GM18520 (cell line): Measurements from ENCODE around the gene MYO15A.

Experiments
- ATAC-seq: cut with Tn5 transposase; IDR thresholded peaks from one replicate; pipeline ENCODE4 v1.9.1; 2021; ENCODE audit not compliant: unreplicated experiment

Gene MYO15A, protein sequence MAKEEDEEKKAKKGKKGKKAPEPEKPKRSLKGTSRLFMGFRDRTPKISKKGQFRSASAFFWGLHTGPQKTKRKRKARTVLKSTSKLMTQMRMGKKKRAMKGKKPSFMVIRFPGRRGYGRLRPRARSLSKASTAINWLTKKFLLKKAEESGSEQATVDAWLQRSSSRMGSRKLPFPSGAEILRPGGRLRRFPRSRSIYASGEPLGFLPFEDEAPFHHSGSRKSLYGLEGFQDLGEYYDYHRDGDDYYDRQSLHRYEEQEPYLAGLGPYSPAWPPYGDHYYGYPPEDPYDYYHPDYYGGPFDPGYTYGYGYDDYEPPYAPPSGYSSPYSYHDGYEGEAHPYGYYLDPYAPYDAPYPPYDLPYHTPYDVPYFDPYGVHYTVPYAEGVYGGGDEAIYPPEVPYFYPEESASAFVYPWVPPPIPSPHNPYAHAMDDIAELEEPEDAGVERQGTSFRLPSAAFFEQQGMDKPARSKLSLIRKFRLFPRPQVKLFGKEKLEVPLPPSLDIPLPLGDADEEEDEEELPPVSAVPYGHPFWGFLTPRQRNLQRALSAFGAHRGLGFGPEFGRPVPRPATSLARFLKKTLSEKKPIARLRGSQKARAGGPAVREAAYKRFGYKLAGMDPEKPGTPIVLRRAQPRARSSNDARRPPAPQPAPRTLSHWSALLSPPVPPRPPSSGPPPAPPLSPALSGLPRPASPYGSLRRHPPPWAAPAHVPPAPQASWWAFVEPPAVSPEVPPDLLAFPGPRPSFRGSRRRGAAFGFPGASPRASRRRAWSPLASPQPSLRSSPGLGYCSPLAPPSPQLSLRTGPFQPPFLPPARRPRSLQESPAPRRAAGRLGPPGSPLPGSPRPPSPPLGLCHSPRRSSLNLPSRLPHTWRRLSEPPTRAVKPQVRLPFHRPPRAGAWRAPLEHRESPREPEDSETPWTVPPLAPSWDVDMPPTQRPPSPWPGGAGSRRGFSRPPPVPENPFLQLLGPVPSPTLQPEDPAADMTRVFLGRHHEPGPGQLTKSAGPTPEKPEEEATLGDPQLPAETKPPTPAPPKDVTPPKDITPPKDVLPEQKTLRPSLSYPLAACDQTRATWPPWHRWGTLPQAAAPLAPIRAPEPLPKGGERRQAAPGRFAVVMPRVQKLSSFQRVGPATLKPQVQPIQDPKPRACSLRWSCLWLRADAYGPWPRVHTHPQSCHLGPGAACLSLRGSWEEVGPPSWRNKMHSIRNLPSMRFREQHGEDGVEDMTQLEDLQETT (N-terminal part only)

DNA sequence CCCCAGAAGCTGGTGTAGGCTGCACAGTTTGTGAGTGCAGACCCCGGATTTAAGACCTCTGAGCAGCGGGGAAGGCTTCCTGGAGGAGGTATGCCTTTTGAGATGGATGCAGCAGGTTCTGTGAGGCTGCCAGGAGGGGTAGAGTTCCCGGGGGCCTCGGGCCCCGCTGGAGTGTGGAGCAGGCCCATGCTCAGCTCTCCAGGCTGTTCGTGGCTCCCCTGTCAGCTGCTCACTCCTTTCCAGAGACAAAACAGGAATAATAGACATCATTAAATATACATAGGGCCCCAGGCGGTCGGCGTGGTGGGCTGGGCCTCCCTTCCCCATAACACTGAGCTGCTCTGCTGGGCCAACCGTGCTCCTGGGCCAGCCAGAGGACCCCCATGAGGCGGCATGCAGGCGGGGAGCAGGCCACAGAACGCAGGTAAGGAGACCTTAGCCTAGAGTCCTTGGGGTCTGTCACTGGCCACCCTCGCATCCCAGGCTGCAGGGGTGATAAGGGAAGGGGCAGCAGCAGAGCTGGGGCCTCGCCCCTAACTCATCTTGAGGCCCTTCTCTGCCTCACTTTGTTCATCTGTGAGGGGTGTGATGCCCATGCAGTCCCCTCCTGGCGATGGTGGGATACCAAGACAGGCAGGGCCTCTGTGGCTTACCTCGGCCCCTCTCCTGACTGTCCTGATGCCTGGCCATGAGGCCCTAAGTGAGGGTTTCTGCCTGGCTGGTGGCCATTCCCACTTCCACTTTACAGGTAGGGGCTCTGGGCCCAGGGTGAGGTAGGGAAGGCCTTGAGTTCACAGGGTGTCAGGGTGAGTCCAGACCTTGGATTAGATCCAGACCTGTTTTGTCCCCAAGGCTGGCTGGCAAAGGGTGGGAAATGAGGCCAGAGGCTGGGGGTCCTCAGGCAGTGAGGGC is at the start of gene MYO15A:
MYO15A (plus strand) TSS at position 356 of the 912 bp plus-strand sequence. CDS start 10,045 bp downstream, outside the sequence.
- no peak for ATAC-seq

DNA sequence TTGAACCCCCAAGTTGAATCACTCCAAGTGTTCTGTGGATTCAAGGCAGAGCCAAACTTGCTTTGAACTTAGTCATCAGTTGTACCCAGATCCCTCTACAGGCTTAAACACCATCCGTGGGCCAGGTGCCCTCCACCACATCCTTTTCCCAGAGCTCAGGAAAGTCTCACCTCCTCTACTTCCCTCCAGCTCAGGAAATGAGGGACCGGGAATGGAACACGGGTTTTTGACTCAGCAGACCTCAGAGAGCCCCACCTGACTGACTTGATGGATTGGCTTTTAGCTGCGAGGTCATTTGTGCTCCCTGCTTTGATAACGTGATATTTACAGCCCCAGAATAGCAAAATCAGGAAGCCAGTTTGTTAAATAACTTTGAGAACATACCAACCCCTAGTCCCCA is 49.3 kb upstream of the MYO15A start:
- ATAC-seq, result no peak

DNA sequence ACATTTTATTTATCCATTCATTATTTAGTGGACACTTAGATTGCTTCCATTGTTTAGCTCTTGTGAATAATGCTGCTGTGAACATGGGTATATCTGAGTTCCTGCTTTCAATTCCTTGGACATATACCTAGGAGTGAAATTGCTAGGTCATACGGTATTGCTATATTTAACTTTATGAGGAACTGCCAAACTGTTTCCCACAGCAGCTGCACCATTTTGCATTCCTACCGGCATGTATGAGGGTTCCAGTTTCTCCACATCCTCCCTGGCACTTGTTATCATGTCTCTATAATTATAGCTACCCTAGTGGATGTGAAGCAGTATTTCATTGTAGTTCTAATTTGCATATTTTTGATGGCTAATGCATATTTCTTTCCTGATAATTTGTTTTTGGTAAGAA is 44.5 kb upstream of the MYO15A start:
- no peak for ATAC-seq

DNA sequence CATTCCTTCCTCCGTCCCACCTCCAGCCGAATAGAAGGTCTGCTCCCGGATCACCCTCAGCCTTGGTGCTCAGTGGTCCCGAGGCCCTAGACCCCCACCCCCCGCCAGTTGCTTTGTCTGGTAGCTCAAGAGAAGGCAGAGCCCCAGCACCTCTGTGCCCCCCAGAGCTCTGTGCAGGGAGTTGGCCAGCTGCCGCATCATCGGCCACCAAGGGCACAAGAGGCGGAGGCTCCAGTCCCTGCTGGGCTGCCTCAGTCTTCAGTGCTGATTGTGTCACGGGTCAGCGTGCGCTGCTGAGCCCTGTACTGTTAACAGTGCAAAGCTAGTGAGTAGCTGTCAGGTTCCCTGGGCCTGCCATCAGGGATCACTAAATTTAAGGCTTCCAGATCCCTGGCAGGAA is 43.0 kb upstream of the MYO15A start:
- no peak for ATAC-seq

DNA sequence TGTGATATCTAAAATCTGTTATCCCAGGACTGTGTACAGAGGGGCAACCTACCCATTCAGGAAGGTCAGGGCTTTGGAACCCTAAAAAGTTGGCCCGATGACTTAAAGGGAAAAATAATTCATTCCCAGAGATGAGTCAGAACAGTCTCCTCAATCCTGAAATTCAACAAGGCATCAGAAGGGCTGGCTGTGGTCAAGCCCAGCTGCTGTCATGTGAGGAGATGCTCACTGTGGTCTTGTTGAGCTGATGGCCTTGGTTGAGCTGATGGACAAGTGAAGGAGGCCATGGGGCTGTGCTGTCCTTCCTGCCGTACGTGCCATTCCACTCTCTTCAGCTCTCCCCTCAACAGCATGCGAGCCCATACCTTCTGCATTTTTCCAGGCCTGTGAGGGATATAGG is 41.7 kb upstream of the MYO15A start:
- ATAC-seq, result no peak

DNA sequence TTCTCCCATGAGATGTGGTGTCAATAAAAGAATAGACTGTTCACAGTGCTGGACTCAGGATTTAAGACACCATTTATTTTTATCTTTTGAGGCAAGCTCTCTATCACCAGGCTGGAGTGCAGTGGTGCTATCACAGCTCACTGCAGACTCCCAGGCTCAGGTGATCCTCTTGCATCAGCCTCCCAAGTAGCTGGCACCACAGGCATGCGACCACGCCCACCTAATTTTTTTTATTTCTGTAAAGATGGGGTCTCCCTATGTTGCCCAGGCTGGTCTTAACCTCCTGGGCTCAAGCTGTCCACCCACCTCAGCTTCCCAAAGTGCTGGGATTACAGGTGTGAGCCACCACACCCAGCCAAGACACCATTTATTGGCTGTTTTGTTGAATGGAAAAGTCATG is 39.5 kb upstream of the MYO15A start:
- no peak for ATAC-seq

DNA sequence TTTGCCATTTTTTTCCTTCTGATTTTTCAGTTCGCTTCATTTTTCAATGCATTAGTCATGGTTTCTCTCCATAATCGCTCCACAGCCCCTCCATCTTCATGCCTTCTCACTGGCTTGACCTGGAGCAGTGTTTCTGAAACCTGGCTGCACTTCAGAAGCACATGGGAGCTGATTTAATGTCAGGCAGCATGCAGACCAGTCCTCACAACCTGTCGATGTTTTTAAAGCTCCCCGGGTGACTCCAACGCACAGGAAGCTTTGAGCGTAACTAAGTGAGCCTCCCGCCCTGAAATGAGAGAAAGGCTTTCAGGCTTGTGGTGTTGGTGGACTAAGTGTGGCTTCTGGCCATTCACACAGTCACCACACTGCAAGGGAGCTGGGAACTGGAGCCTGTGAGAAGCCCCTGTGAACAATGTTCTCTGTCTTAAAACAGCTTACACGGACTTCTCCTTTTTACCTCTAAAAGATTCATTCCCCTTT is 37.7 kb upstream of the MYO15A start:
- ATAC-seq, result no peak

DNA sequence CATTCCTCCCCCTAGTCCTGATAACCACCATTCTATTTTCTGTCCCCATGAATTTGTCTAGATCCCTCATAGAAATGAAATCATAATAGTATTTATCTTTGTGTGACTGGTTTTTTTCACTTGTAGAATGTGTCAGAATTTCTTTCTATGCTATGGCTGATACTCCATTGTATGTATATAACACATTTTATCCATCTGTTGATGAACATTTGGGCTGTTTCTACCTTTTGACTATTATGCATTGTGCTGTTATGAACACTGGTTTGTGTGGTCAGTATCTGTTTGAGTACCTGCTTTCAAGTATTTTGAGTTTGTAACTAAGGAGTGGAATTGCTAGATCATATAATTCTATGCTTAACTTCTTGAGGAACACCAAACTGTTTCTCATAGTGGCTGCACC is 36.8 kb upstream of the MYO15A start:
- no peak for ATAC-seq

DNA sequence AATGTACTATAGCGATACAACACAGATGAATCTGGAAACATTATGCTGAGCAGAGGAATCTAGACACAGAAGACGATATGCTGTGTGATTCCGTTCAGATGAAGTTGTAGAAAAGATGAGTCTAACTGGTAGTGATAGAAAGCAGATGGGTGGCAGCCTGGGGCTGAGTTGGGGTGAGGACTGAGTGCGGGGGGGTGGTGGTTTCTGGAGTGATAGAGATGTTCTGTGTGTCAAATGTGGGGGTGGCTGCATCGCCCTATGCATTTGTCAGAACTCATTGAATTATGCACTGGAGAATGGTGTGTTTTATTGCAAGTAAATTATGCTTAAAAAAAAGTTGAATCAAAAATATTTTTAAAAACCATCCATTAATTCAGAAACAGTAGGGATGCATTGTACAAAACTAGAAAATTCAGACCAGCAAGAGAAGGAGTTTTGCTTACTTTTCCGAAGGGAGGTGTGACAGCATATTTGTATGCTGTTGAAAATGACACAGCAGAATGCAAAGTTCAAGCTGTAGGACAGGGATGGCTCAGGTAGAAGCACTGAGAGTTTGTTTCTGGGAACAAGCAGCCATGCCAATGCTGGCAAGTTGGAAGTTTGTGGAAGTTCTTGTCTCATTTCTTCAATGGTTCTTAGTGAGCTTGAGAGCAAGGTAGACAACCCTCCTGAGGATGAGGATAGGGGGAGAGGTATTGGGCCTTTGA is 33.8 kb upstream of the MYO15A start:
- no peak for ATAC-seq

DNA sequence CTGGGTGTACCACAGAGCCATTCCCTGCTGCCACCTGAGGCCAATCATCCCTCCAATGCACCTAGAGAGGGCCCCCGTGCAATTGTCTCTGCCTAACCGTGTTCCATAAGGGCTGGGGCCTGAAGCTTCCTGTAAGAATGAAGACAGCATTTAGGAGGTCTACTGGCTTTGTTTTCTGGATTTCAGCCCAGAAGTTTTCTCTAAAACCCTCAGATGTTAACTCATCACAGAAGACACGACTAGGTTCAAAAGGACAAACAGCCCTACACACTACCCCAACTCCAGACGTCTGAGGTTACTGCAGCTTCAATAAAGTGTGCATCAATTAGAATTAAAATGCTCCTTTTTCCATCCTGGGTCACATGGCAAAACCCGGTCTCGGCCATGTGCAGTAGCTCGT is 31.6 kb upstream of the MYO15A start:
- ATAC-seq, result no peak

DNA sequence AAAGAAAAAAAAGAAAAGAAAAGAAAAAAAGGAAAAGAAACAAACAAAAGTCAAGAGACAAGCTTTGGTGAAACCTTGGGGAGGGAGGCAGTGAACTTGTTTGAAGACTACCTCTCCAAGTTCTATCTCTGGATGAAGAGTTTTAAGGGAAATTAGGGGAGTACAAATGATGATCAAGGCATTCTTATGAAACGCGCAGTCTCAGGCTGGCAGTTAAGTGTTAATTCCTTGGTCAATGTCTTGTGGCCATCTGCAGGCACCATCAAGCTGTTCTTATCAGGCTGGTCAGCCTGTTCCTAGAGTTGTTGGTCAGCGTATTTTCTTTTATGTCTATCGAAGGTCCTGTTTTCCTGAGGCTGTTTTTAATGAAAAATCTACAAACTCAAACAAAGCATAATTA is 29.0 kb upstream of the MYO15A start:
- no peak for ATAC-seq

DNA sequence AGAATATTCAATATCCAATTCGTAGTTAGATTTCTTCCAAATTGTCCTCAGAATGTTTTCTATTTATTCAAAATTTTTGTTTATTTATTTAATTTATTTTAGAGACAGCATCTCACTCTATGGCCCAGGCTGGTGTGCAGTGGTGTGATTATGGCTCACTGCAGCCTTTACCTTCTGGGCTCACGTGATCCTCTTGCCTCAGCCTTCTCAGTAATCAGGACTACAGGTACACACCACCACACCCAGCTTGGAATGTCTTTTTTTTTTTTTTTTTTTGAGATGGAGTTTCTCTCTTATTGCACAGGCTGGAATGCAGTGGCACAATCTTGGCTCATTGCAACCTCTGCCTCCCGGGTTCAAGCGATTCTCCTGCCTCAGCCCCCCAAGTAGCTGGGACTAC is 24.3 kb upstream of the MYO15A start:
- ATAC-seq, result no peak

DNA sequence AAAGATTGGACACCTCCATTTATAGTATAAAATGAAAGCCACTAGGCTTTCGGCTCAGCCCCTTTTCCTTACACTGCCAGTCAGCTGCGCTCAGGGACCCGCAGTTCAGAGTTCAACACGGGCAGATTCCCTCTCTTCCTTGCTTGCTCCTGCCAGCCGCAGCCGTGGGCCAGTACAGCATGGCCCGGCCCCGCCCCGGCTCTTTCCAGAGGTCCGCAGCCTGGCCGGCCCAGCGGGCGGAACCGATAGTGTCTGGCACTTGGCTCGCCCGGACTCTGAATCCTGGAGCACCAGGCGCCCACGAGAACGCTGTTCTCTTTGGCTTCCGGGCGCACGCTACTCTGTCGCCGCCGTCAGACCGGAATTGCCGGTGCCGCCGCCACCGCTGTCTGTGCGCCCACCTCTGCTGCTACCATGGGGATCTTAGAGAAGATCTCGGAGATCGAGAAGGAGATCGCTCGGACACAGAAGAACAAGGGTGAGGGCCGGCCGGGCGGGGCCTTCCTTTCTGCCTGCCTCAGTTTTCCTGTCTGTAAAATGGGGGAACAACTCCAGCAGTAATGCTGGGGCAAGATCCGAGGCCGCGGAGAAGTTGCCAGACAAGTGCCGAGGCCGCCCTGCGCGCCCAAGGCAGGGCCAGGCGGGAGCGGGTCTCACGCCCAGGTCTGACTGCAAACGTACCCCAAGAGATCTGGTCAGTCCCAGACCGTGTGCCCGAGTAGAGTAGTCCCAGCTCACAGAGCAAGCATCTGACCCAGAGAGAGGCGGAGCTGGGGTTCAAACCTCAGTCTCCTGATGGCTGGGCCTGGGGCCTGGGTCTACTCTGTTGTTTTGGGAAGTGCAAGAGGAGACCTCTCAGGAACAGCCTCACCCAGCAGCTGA is 20.7 kb upstream of the MYO15A start, which contains the start of gene DRG2:
DRG2 (plus strand) TSS at position 339 of the 882 bp plus-strand sequence; CDS start at position 415, 76 bp downstream.
- peak; percentile 83 for ATAC-seq

DNA sequence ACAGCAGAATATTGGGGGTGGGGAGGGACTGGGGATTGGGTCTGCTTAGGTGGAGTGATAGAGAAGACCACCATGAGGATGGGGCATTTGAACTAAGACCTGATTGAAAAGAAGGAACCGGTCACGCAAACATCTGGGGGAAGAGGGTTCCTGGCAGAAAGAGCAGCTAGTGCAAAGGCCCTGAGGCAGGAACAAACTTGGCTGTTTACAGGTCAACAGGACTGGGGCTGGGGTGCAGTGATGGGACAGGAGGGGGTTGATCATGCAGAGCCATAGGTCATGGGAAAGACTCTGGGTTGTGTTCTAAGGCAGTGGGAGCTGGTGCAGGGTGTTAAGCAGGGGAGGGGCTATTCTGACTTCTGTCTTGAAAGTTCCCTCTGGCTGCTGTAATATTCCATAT is 18.9 kb upstream of the MYO15A start:
- no peak for ATAC-seq

DNA sequence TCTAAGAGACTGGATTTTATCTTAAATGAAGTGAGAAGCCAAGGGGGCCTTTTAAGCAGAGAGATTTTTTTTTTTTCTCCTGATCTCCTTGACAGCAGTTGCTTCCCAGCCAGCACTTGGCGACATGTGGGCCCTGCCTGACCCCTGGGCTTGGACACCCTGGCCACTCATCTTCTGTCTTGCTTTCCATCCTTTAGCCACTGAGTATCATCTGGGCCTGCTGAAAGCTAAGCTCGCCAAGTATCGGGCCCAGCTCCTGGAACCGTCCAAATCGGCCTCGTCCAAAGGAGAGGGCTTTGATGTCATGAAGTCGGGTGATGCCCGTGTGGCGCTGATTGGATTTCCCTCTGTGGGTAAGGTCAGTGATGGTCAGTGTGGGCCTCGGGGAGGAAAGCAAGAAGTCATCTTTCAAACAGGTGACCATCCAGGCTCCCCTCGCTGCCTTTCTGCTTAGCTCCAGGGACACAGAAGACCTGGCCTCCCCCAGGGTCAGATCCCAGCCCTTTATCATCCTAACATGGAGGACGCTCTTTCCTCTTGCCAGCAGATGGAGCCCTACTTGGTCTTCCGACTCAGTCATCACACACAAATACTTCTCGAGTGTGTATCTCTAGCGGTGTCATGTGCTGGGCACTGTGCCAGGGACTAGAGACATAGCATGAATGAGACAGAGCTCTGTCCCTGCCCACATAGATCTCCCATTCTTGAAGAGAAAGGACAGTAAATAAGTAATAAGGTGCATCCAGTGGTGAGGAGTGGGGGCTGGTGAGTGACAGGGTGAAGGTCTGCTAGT is 14.7 kb upstream of the MYO15A start:
- no peak for ATAC-seq

DNA sequence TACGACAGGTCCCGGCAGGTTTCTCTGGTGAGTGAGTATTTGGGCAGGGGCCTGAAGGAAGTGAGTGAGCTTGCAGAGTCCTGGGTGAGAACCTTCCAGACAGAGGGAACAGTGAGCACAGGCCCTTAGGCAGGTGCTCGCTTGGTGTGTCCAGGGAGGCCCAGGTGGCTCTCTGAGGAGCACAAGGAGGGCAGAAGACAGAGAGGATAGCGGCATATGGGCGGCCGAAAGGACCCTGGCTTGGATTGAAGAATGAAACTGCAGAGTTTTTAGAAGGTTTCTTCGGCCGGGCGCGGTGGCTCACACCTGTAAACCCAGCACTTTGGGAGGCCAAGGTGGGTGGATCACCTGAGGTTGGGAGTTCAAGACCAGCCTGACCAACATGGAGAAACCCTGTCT is 14.1 kb upstream of the MYO15A start:
- no peak for ATAC-seq

DNA sequence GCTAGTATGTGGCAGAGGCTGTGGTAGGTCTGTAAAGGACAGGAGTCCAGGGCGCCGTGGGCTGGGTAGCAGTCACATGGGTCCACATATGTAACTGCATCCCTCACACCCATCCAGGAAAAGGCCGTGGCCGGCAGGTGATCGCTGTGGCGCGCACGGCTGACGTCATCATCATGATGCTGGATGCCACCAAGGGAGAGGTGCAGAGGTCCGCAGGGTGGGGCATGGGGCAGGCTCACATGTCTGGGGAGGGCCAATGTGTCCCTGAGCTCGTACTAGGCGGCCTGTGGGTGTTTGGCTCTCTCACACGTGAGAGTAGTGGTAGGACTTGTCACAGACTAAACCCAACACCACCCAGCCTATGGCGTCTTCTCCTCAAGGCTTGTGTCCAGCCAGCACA is 9.0 kb upstream of the MYO15A start:
- ATAC-seq, result no peak

DNA sequence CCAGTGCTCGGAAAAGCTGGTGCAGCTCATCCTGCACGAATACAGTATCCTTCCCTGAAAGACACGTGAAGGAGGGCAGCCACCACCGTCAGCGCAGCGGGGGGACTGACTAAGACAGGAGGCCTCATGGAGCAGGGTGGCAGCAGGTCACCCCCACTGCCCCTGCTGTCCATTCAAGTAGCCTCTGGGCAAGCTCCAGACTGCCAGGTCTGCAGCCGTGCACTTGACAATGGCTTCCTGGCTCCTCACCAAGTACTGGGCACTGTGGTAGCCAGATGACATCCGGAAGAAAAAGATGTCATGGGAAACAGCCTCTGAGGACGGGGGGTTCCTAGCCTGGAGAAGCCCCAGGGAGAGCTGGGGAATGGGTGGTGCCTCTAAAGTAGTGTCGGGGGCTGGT is 7.9 kb upstream of the MYO15A start:
- no peak for ATAC-seq
